ENCODE data around the gene TSPYL6. TPM values are rescaled to one million over a fixed set of nuclear protein-coding genes. Genes with fewer than 3 reads are reported as not detected.

TSPYL6 gene
- polyA plus RNA-seq, 4 donors = 0.06 TPM; not detected in 3

DNA sequence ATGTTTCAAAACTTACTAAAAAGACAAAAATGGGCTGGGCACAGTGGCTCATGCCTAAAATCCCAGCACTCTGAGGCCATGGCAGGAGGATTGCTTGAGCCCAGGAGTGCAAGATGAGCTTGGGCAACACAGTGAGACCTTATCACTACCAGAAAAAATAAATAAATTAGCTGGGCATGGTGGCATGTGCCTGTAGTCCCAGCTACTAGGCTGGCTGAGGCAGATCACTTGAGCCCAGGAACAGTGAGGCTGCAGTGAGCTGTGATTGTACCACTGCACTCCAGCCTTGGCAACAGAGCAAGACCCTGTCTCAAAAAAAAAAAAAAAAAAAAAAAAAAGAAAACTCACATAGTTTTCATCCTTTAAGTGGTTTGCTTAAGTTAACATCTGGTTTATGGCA, 6.4 kb downstream of the TSPYL6 start:
- no peak for FAIRE-seq
- Histone ChIP-seq H3K27ac (ENCODE audit: low read depth in 1 of 3, low read length in 2 of 3) (no peak overlapping the region), H3K4me3 (ENCODE audit: low read depth in 1 of 3, low read length in 3 of 3) (no peak overlapping the region), H3K4me1 (ENCODE audit: control insufficient read depth in 3 of 3, insufficient read depth in 2 of 3, low read depth in 1 of 3, low read length in 2 of 3) (no peaks in the 10 kb centered on the region), H3K9me3 (ENCODE audit: control insufficient read depth in 2 of 2, insufficient read depth in 1 of 2, low read depth in 1 of 2, low read length in 1 of 2) (no peaks in the 10 kb centered on the region), H3K27me3 (ENCODE audit: control insufficient read depth in 3 of 3, insufficient read depth in 3 of 3, low read length in 3 of 3) (no peaks in the 10 kb centered on the region), H3K36me3 (ENCODE audit: control insufficient read depth in 3 of 3, insufficient read depth in 2 of 3, low read depth in 1 of 3, low read length in 3 of 3) (peaks cover 0 to 2% (median 0%) of the 10 kb centered on the region in 3 donors)
- DNase-seq = no peak

DNA sequence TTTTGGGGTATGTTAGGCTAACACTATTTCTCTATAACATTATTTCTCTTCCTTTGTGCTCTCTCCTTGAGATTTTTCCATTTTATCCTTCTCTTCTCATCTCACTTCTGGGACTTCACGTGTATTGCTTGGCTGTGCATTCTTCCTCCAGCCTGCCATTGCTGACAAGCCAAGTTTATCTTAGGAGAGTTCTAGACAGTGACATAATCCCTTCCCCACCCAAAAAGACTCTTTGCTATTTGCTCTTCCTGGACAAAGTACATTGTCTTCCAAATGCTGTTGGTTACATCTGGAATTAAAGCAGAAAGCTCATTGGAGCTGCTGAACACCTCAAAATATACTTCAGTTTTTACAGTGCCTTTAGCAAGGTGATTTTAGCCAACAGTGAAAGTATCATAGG, 8.9 kb downstream of the TSPYL6 start:
- FAIRE-seq = no peak
- DNase-seq = no peak
- 54 to 78% (median 64%) methylated on average over 1 of the region's 1 CpG for WGBS, 3 donors
- no peaks in the 10 kb centered on the region for H3K4me1 ChIP-seq (ENCODE audit: control insufficient read depth in 3 of 3, insufficient read depth in 2 of 3, low read depth in 1 of 3, low read length in 2 of 3)
- no peak overlapping the region for H3K4me3 ChIP-seq (ENCODE audit: low read depth in 1 of 3, low read length in 3 of 3)
- H3K36me3 ChIP-seq (ENCODE audit: control insufficient read depth in 3 of 3, insufficient read depth in 2 of 3, low read depth in 1 of 3, low read length in 3 of 3) = no peaks in the 10 kb centered on the region
- H3K27me3 ChIP-seq (ENCODE audit: control insufficient read depth in 3 of 3, insufficient read depth in 3 of 3, low read length in 3 of 3) = no peaks in the 10 kb centered on the region
- no peak overlapping the region for H3K27ac ChIP-seq (ENCODE audit: low read depth in 1 of 3, low read length in 2 of 3)
- H3K9me3 ChIP-seq (ENCODE audit: control insufficient read depth in 2 of 2, insufficient read depth in 1 of 2, low read depth in 1 of 2, low read length in 1 of 2) = no peaks in the 10 kb centered on the region

DNA sequence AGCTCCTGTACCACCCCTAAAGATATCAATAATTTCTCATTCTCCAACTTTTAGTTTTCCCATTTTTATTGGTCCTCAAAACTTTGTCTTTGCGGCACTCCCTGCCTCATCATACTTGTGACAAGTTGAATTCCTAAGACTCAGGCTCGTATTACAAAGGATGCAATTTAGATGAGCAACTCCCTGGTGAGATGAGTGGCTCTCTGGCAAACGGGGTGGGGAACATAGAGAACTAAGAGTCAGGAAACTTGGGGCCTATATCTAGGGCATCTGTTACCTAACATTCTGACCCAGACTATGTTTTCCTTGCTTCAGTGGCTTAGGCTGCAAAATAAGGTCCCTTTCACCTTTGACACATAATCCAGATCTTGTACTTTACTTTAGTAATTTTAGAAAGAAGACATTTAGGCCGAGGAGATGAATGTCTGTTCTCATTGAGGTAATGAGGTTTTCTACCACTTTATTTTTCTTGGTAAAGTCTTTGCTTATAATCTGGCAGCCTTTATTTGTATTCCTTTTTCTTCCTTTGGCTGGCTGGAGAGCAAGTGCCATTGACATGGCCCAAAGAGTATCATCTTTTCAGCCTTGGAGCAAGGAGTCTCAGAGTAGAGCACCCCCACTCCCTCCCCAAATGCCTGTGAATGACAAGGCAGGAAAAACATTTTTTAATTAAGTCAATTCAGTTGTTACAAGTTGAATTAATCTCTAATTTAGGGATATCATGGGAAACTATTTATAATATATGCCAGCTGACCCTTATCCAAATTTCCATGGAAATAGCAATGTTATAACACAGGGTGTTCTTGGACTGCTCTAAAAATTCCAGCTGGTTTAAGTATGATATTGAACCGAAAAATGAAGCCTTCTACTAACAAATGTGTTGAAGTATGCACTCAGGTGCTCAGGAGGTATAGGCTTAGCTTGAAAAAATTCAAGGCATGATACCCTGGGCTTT, 15.2 kb downstream of the TSPYL6 start:
- no peak overlapping the region for H3K4me3 ChIP-seq (ENCODE audit: low read depth in 1 of 3, low read length in 3 of 3)
- no peaks in the 10 kb centered on the region for H3K4me1 ChIP-seq (ENCODE audit: control insufficient read depth in 3 of 3, insufficient read depth in 2 of 3, low read depth in 1 of 3, low read length in 2 of 3)
- DNase-seq (no peak), FAIRE-seq (no peak)
- no peaks in the 10 kb centered on the region for H3K9me3 ChIP-seq (ENCODE audit: control insufficient read depth in 2 of 2, insufficient read depth in 1 of 2, low read depth in 1 of 2, low read length in 1 of 2)
- WGBS, 3 donors = 65 to 76% (median 72%) methylated on average over 5 of the region's 5 CpGs
- H3K27ac ChIP-seq (ENCODE audit: low read depth in 1 of 3, low read length in 2 of 3) = no peak overlapping the region
- no peaks in the 10 kb centered on the region for H3K27me3 ChIP-seq (ENCODE audit: control insufficient read depth in 3 of 3, insufficient read depth in 3 of 3, low read length in 3 of 3)
- no peaks in the 10 kb centered on the region for H3K36me3 ChIP-seq (ENCODE audit: control insufficient read depth in 3 of 3, insufficient read depth in 2 of 3, low read depth in 1 of 3, low read length in 3 of 3)

DNA sequence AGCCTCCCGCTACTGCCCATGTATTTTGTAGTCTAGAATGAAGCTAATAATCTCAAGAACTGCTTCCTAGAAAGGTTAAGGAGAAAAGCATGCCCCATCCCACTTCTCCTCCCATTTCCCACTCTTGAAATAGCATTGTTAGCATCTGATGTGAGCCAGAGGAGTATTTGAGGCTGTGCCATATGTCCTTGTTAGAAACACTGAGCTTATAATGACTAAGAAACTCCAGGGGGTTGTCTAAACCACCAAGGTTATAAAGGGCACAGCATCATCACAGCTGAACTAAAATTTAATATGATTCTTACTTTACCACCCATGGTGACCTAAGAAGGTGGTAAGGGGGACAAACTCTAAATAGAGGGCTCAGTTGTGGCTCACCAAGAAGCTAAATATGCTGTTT, 16.6 kb downstream of the TSPYL6 start:
- FAIRE-seq (no peak), DNase-seq (no peak)
- 86 to 95% (median 91%) methylated on average over 1 of the region's 1 CpG for WGBS, 3 donors
- H3K36me3 ChIP-seq (ENCODE audit: control insufficient read depth in 3 of 3, insufficient read depth in 2 of 3, low read depth in 1 of 3, low read length in 3 of 3) = no peaks in the 10 kb centered on the region
- no peak overlapping the region for H3K27ac ChIP-seq (ENCODE audit: low read depth in 1 of 3, low read length in 2 of 3)
- no peaks in the 10 kb centered on the region for H3K9me3 ChIP-seq (ENCODE audit: control insufficient read depth in 2 of 2, insufficient read depth in 1 of 2, low read depth in 1 of 2, low read length in 1 of 2)
- H3K4me1 ChIP-seq (ENCODE audit: control insufficient read depth in 3 of 3, insufficient read depth in 2 of 3, low read depth in 1 of 3, low read length in 2 of 3) = no peaks in the 10 kb centered on the region
- H3K4me3 ChIP-seq (ENCODE audit: low read depth in 1 of 3, low read length in 3 of 3) = no peak overlapping the region
- H3K27me3 ChIP-seq (ENCODE audit: control insufficient read depth in 3 of 3, insufficient read depth in 3 of 3, low read length in 3 of 3) = no peaks in the 10 kb centered on the region

DNA sequence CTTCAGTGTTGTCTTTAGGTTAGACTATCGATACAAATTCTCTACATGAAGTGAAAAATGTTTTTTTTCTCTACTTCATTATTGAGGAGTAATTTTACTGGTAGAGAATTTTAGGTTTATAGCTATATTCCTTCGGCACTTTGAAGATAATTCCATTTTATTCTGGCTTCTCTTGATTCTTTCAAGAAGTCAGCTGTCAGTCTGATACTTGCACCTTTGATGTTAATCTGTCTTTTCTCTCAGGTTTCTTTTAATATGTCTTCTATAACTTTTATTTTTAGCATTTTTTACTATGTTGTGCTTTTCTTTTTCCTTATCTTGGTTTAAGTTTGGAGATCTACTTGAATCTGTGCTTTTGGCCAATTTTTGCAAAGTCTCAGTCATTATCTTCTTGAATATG, 18.6 kb downstream of the TSPYL6 start:
- H3K4me1 ChIP-seq (ENCODE audit: control insufficient read depth in 3 of 3, insufficient read depth in 2 of 3, low read depth in 1 of 3, low read length in 2 of 3) = no peaks in the 10 kb centered on the region
- FAIRE-seq = no peak
- no peak overlapping the region for H3K27ac ChIP-seq (ENCODE audit: low read depth in 1 of 3, low read length in 2 of 3)
- H3K36me3 ChIP-seq (ENCODE audit: control insufficient read depth in 3 of 3, insufficient read depth in 2 of 3, low read depth in 1 of 3, low read length in 3 of 3) = no peaks in the 10 kb centered on the region
- DNase-seq = no peak
- 93 to 96% (median 94%) methylated on average over 2 of the region's 2 CpGs for WGBS, 3 donors
- no peaks in the 10 kb centered on the region for H3K27me3 ChIP-seq (ENCODE audit: control insufficient read depth in 3 of 3, insufficient read depth in 3 of 3, low read length in 3 of 3)
- H3K9me3 ChIP-seq (ENCODE audit: control insufficient read depth in 2 of 2, insufficient read depth in 1 of 2, low read depth in 1 of 2, low read length in 1 of 2) = no peaks in the 10 kb centered on the region
- H3K4me3 ChIP-seq (ENCODE audit: low read depth in 1 of 3, low read length in 3 of 3) = no peak overlapping the region

DNA sequence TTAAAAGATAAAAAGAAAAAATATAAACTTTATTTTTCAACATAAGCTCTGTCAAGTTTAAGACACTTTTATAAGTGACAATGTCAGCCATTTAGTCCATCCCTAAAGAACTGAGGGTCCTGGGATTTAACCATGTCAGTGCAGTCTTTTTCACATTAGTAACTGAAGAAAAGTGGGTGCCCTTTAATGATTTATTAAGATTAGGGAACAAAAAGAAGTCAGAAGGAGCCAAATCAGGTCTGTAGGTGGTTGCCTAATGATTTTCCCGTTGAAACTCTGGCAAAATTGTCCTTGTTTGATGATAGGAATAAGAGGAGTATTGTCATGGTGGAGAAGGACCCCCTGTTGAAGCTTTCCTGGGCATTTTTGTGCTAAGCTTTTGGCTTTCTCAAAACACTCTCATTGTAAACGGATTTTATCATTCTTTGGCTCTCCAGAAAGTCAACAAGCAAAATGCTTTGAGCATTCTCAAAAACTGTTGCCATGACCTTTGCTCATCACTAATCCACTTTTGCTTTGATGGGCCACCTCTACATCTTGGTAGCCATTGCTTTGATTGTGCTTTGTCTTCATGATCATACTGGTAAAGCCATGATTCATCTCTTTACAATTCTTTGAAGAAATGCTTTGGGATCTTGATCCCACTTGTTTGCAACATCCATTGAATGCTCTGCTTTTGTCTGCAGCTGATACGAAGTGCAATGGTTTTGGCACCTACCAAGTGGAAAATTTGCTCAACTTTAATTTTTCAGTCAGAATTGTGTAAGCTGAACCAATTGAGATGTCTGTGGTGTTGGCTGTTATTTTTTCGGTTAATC, 22.0 kb downstream of the TSPYL6 start:
- no peak for DNase-seq
- Histone ChIP-seq H3K27me3 (ENCODE audit: control insufficient read depth in 3 of 3, insufficient read depth in 3 of 3, low read length in 3 of 3) (no peaks in the 10 kb centered on the region), H3K36me3 (ENCODE audit: control insufficient read depth in 3 of 3, insufficient read depth in 2 of 3, low read depth in 1 of 3, low read length in 3 of 3) (no peaks in the 10 kb centered on the region), H3K4me1 (ENCODE audit: control insufficient read depth in 3 of 3, insufficient read depth in 2 of 3, low read depth in 1 of 3, low read length in 2 of 3) (no peaks in the 10 kb centered on the region), H3K9me3 (ENCODE audit: control insufficient read depth in 2 of 2, insufficient read depth in 1 of 2, low read depth in 1 of 2, low read length in 1 of 2) (no peaks in the 10 kb centered on the region), H3K27ac (ENCODE audit: low read depth in 1 of 3, low read length in 2 of 3) (no peak overlapping the region), H3K4me3 (ENCODE audit: low read depth in 1 of 3, low read length in 3 of 3) (no peak overlapping the region)
- FAIRE-seq = no peak
- 59 to 64% (median 59%) methylated on average over 4 of the region's 4 CpGs for WGBS, 3 donors

DNA sequence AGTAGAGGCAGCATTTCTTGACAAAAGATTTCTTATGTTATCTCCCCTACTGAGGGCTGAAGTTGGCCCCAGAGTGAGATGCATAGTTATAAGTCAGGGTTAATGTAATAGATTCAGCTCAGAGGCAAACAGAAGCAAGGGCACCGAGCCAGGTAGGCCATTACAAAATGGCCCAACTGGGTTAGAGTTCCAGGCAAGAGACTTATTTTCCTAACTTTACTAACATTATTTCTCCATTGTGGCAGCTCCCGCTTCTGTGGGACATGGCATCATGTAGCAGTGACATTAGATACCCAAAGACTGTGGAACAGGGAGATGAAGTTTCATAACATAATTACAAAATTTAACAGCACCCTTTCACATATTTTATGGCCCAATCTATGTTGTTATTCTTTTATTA, 27.1 kb downstream of the TSPYL6 start:
- Histone ChIP-seq H3K27ac (ENCODE audit: low read depth in 1 of 3, low read length in 2 of 3) (no peak overlapping the region), H3K27me3 (ENCODE audit: control insufficient read depth in 3 of 3, insufficient read depth in 3 of 3, low read length in 3 of 3) (no peaks in the 10 kb centered on the region), H3K36me3 (ENCODE audit: control insufficient read depth in 3 of 3, insufficient read depth in 2 of 3, low read depth in 1 of 3, low read length in 3 of 3) (no peaks in the 10 kb centered on the region), H3K4me3 (ENCODE audit: low read depth in 1 of 3, low read length in 3 of 3) (no peak overlapping the region), H3K9me3 (ENCODE audit: control insufficient read depth in 2 of 2, insufficient read depth in 1 of 2, low read depth in 1 of 2, low read length in 1 of 2) (no peaks in the 10 kb centered on the region), H3K4me1 (ENCODE audit: control insufficient read depth in 3 of 3, insufficient read depth in 2 of 3, low read depth in 1 of 3, low read length in 2 of 3) (no peaks in the 10 kb centered on the region)
- no peak for DNase-seq
- WGBS, 3 donors = 89 to 90% (median 89%) methylated on average over 2 of the region's 2 CpGs
- FAIRE-seq = no peak

DNA sequence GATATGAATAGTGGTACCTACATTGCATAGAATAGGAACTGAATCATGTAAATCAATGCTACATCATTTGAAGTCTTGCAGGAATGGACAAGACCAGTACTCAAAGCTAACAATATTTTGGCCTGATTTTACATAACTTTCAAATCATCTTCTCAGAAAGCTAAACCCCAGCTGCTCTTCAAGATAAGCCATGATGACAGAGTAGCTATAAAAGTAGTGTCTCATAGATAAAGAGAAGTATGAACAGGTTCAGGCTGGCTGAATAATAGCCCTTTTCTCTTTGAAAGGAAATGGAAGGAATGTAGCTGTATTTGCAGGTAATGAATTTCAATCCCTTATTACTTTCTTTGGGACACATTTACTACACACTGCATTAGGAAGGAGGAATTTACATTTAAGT, 28.2 kb downstream of the TSPYL6 start:
- Histone ChIP-seq H3K9me3 (ENCODE audit: control insufficient read depth in 2 of 2, insufficient read depth in 1 of 2, low read depth in 1 of 2, low read length in 1 of 2) (no peaks in the 10 kb centered on the region), H3K27me3 (ENCODE audit: control insufficient read depth in 3 of 3, insufficient read depth in 3 of 3, low read length in 3 of 3) (no peaks in the 10 kb centered on the region), H3K36me3 (ENCODE audit: control insufficient read depth in 3 of 3, insufficient read depth in 2 of 3, low read depth in 1 of 3, low read length in 3 of 3) (no peaks in the 10 kb centered on the region), H3K27ac (ENCODE audit: low read depth in 1 of 3, low read length in 2 of 3) (no peak overlapping the region), H3K4me1 (ENCODE audit: control insufficient read depth in 3 of 3, insufficient read depth in 2 of 3, low read depth in 1 of 3, low read length in 2 of 3) (no peaks in the 10 kb centered on the region), H3K4me3 (ENCODE audit: low read depth in 1 of 3, low read length in 3 of 3) (no peak overlapping the region)
- no peak for DNase-seq
- no peak for FAIRE-seq
